Measurements from ENCODE around the gene DNAJC15.

DNAJC15 gene

GRCh38 chr13:43150369-43151207 is 127.2 kb downstream of the DNAJC15 start:
- FAIRE-seq, result no peak
- no peak for DNase-seq (ENCODE audit: insufficient read length)
- TF ChIP-seq POLR2AphosphoS5 (IDR thresholded peaks at IDR 0.05; ENCODE audit: low read depth, low read length), result no peak
- TF ChIP-seq TAF1 (IDR thresholded peaks at IDR 0.05; ENCODE audit: borderline replicate concordance, low read depth, low read length), result no peak
- no peak for TF ChIP-seq POLR2A (IDR thresholded peaks at IDR 0.05; ENCODE audit: low read depth, low read length)

- no peak for DNase-seq (ENCODE audit: insufficient read length)
- no peak for TF ChIP-seq TAF1 (IDR thresholded peaks at IDR 0.05; ENCODE audit: borderline replicate concordance, low read depth, low read length)
- TF ChIP-seq POLR2AphosphoS5 (IDR thresholded peaks at IDR 0.05; ENCODE audit: low read depth, low read length), result no peak
- TF ChIP-seq POLR2A (IDR thresholded peaks at IDR 0.05; ENCODE audit: low read depth, low read length), result no peak
- no peak for FAIRE-seq
Measured at GRCh38 chr13:43153436-43154090, 130.2 kb downstream of the DNAJC15 start.

- FAIRE-seq, result no peak
- no peak for DNase-seq (ENCODE audit: insufficient read length)
Measured at GRCh38 chr13:43154156-43154651, 130.8 kb downstream of the DNAJC15 start.

GRCh38 chr13:43154839-43155238 is 131.5 kb downstream of the DNAJC15 start:
- FAIRE-seq (no peak), DNase-seq (ENCODE audit: insufficient read length) (no peak)
- TF ChIP-seq TAF1 (IDR thresholded peaks at IDR 0.05; ENCODE audit: borderline replicate concordance, low read depth, low read length), result no peak
- no peak for TF ChIP-seq POLR2AphosphoS5 (IDR thresholded peaks at IDR 0.05; ENCODE audit: low read depth, low read length)
- no peak for TF ChIP-seq POLR2A (IDR thresholded peaks at IDR 0.05; ENCODE audit: low read depth, low read length)

More at GRCh38 chr13:43154156-43154651, 130.8 kb downstream of the DNAJC15 start:
- no peak for TF ChIP-seq POLR2A (IDR thresholded peaks at IDR 0.05; ENCODE audit: low read depth, low read length)
- TF ChIP-seq POLR2AphosphoS5 (IDR thresholded peaks at IDR 0.05; ENCODE audit: low read depth, low read length), result no peak
- no peak for TF ChIP-seq TAF1 (IDR thresholded peaks at IDR 0.05; ENCODE audit: borderline replicate concordance, low read depth, low read length)

GRCh38 chr13:43156916-43157315 is 133.5 kb downstream of the DNAJC15 start:
- DNase-seq (ENCODE audit: insufficient read length) (no peak), FAIRE-seq (no peak)
- TF ChIP-seq TAF1 (IDR thresholded peaks at IDR 0.05; ENCODE audit: borderline replicate concordance, low read depth, low read length), result no peak
- no peak for TF ChIP-seq POLR2AphosphoS5 (IDR thresholded peaks at IDR 0.05; ENCODE audit: low read depth, low read length)
- TF ChIP-seq POLR2A (IDR thresholded peaks at IDR 0.05; ENCODE audit: low read depth, low read length), result no peak

- no peak for DNase-seq (ENCODE audit: insufficient read length)
- FAIRE-seq, result no peak
- TF ChIP-seq TAF1 (IDR thresholded peaks at IDR 0.05; ENCODE audit: borderline replicate concordance, low read depth, low read length) (no peak), POLR2AphosphoS5 (IDR thresholded peaks at IDR 0.05; ENCODE audit: low read depth, low read length) (no peak), POLR2A (IDR thresholded peaks at IDR 0.05; ENCODE audit: low read depth, low read length) (no peak)
Measured at GRCh38 chr13:43157796-43158195, 134.4 kb downstream of the DNAJC15 start.

- DNase-seq (ENCODE audit: insufficient read length) (no peak), FAIRE-seq (no peak)
- TF ChIP-seq POLR2AphosphoS5 (IDR thresholded peaks at IDR 0.05; ENCODE audit: low read depth, low read length), result no peak
- no peak for TF ChIP-seq POLR2A (IDR thresholded peaks at IDR 0.05; ENCODE audit: low read depth, low read length)
- TF ChIP-seq TAF1 (IDR thresholded peaks at IDR 0.05; ENCODE audit: borderline replicate concordance, low read depth, low read length), result no peak
Measured at GRCh38 chr13:43158516-43158915, 135.1 kb downstream of the DNAJC15 start.

- TF ChIP-seq POLR2AphosphoS5 (IDR thresholded peaks at IDR 0.05; ENCODE audit: low read depth, low read length) (no peak), POLR2A (IDR thresholded peaks at IDR 0.05; ENCODE audit: low read depth, low read length) (no peak), TAF1 (IDR thresholded peaks at IDR 0.05; ENCODE audit: borderline replicate concordance, low read depth, low read length) (no peak)
- FAIRE-seq, result no peak
- no peak for DNase-seq (ENCODE audit: insufficient read length)
Measured at GRCh38 chr13:43159026-43159461, 135.7 kb downstream of the DNAJC15 start.
